Lung (tissue), 12 donors: Measurements from ENCODE around the gene MT1H. TPM values are rescaled to one million over a fixed set of nuclear protein-coding genes. Genes with fewer than 3 reads are reported as not detected.

Experiments used
- ATAC-seq: fragments of 200-7000 bp; cut with Tn5 transposase; one replicate; pipeline ENCODE4 v1.9.1; 2020; ENCODE audit warnings: moderate number of reproducible peaks; ENCODE audit not compliant: insufficient read depth, low FRiP score
- DNase-seq, 3 donors: peaks; one replicate each; pipeline ENCODE4 v3.0.0-alpha.2; 2013 to 2017
- H3K27ac ChIP-seq, 2 donors: one replicate each; pipeline ENCODE4 v1.5.1; 2013; ENCODE audit warnings: mild to moderate bottlenecking in 2 of 2, moderate library complexity in 2 of 2, control low read depth in 1 of 2, inconsistent platforms in 1 of 2, low read depth in 1 of 2, low read length in 1 of 2
- H3K27me3 ChIP-seq, 3 donors: one replicate each; pipeline ENCODE4 v1.5.1; 2013; ENCODE audit warnings: low read length in 2 of 3; ENCODE audit not compliant: control insufficient read depth in 3 of 3, insufficient read depth in 3 of 3
- H3K36me3 ChIP-seq, 4 donors: one replicate each; pipeline ENCODE4 v1.5.1; 2013; ENCODE audit warnings: low read length in 4 of 4, mild to moderate bottlenecking in 1 of 4, moderate library complexity in 1 of 4; ENCODE audit not compliant: control insufficient read depth in 4 of 4, insufficient read depth in 4 of 4
- H3K4me1 ChIP-seq, 5 donors: one replicate each; pipeline ENCODE4 v1.5.1; 2013; ENCODE audit warnings: low read length in 5 of 5, mild to moderate bottlenecking in 2 of 5, moderate library complexity in 1 of 5; ENCODE audit not compliant: control insufficient read depth in 5 of 5, insufficient read depth in 5 of 5
- H3K4me3 ChIP-seq: one replicate; pipeline ENCODE4 v1.5.1; 2013; ENCODE audit warnings: mild to moderate bottlenecking, control low read depth, moderate library complexity
- H3K9ac ChIP-seq, 2 donors: one replicate each; pipeline ENCODE4 v1.5.1; 2013; ENCODE audit warnings: low read length in 2 of 2, control low read depth in 1 of 2; ENCODE audit not compliant: insufficient read depth in 1 of 2
- H3K9me3 ChIP-seq, 4 donors: one replicate each; pipeline ENCODE4 v1.5.1; 2013; ENCODE audit warnings: low read length in 3 of 4, mild to moderate bottlenecking in 1 of 4, moderate library complexity in 1 of 4; ENCODE audit not compliant: control insufficient read depth in 4 of 4, insufficient read depth in 3 of 4
- CTCF ChIP-seq: IDR thresholded peaks from 2 replicates; pipeline ENCODE4 v1.5.1; 2012; ENCODE audit warnings: mild to moderate bottlenecking; ENCODE audit errors: control extremely low read depth, extremely low read depth
- WGBS, 2 donors: extraction: QIAGEN DNeasy Blood & Tissue Kit; methylation state at CpG; one replicate each; pipeline ENCODE4 v1.1.7; 2013; 5-methylcytosine and 5-hydroxymethylcytosine counted together
- polyA plus RNA-seq, 2 donors: library from polyadenylated mRNA; stranded (reverse); fragments of 200-250 nt; gene quantifications; one replicate each; pipeline ENCODE4 v1.2.1, GENCODE V29; 2013
- total RNA-seq, 2 donors: library from RNA; depleted of rRNA in 1 of 2; stranded (reverse); fragments of >200 nt in 1 of 2; gene quantifications; one replicate each; pipeline ENCODE4 v1.2.1, GENCODE V29; 2014 to 2021
- donor health status: control.
- donor health status: control.
- donor health status: Bipolar disorder and iron deficiency.
- donor health status: healthy.
- donor health status: DM: yes; HTN: yes; CAD: no.

MT1H gene
- total and polyA plus RNA-seq, 4 donors, result 1.9 to 10.3 (median 4.4) TPM; not detected in 1

- TF ChIP-seq CTCF, result no peak
- Histone ChIP-seq H3K27me3 (peaks cover 0 to 77% (median 65%) of the 10 kb centered on the region in 3 donors), H3K9me3 (peaks cover 0 to 10% (median 0%) of the 10 kb centered on the region in 4 donors), H3K27ac (peak overlapping the region; percentile 17 to 87), H3K4me1 (peaks cover 0 to 12% (median 0%) of the 10 kb centered on the region in 5 donors), H3K4me3 (peak overlapping the region; percentile 37), H3K36me3 (no peaks in the 10 kb centered on the region), H3K9ac (no peak overlapping the region)
- no peak for DNase-seq
- peak; percentile 19 for ATAC-seq
- 15 to 32% methylated on average over 6 of the region's 6 CpGs for WGBS, 2 donors
These were observed 36.7 kb upstream of the MT1H start for GRCh38 chr16:56632848-56633365.

- ATAC-seq (no peak), DNase-seq (no peak)
- no peak for TF ChIP-seq CTCF
- Histone ChIP-seq H3K4me1 (peaks cover 0 to 13% (median 0%) of the 10 kb centered on the region in 5 donors), H3K27ac (no peak overlapping the region), H3K27me3 (peaks cover 0 to 82% (median 70%) of the 10 kb centered on the region in 3 donors), H3K9me3 (peaks cover 0 to 10% (median 0%) of the 10 kb centered on the region in 4 donors), H3K36me3 (no peaks in the 10 kb centered on the region), H3K4me3 (no peak overlapping the region), H3K9ac (no peak overlapping the region)
- WGBS, 2 donors, result 31 to 68% methylated on average over 7 of the region's 7 CpGs
These were observed 36.1 kb upstream of the MT1H start for GRCh38 chr16:56633535-56633934.

- Histone ChIP-seq H3K27me3 (peaks cover 0 to 89% (median 83%) of the 10 kb centered on the region in 3 donors), H3K4me3 (no peak overlapping the region), H3K9ac (no peak overlapping the region), H3K27ac (no peak overlapping the region), H3K4me1 (peaks cover 0 to 17% (median 5%) of the 10 kb centered on the region in 5 donors), H3K36me3 (no peaks in the 10 kb centered on the region), H3K9me3 (peaks cover 0 to 8% (median 0%) of the 10 kb centered on the region in 4 donors)
- WGBS, 2 donors, result 28 to 35% methylated on average over 47 of the region's 47 CpGs
- no peak for DNase-seq
- no peak for ATAC-seq
- no peak for TF ChIP-seq CTCF
These were observed 34.7 kb upstream of the MT1H start for GRCh38 chr16:56634715-56635440.
